ENCODE measurements around the gene CENPV. TPM values are rescaled to one million over a fixed set of nuclear protein-coding genes. Genes with fewer than 3 reads are reported as not detected.

Gene CENPV
- total RNA-seq, 1 experiment from 2014 or later = 64.6 TPM

DNA sequence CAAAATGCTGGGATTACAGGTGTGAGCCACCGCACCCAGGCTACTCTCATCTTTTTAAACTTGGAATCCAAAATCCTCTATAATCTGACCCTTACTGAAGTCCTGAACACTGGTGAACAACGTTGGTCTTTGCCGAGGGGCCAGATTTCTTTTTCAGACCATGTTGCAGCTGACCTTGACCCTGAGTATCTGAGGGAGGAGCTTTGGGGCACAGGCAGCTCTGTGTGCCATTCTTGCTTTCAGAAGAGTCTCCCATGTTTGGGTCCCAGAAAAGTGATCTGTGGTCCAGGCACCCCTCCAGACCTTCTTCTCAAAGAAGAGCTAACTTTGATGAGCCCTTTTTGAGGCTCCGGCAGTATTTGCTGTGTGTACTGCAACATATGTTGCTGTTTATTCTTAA, 50.4 kb downstream of the CENPV start:
- Histone ChIP-seq H3K27ac (ENCODE audit: low read length) (peak overlapping the region; percentile 7; the same call in 1 of the 2 replicates), H3K36me3 (ENCODE audit: control insufficient read depth, insufficient read depth, low read length) (no peaks in the 10 kb centered on the region), H3K27me3 (ENCODE audit: control insufficient read depth, insufficient read depth, low read length) (no peaks in the 10 kb centered on the region), H3K4me3 (ENCODE audit: low read depth in 2 of 2, low read length in 2 of 2) (no peak overlapping the region), H3K9me3 (ENCODE audit: control insufficient read depth, insufficient read depth, low read depth, low read length) (no peaks in the 10 kb centered on the region), H3K4me1 (ENCODE audit: control insufficient read depth, insufficient read depth, low read length) (peaks cover 4% of the 10 kb centered on the region; the same call in 1 of the 2 replicates)
- no peak for TF ChIP-seq POLR2AphosphoS5 (IDR thresholded peaks at IDR 0.05; ENCODE audit: low read depth, low read length)
- no peak for TF ChIP-seq SIN3A (IDR thresholded peaks at IDR 0.05; ENCODE audit: borderline replicate concordance, insufficient read depth, low read depth, low read length)
- TF ChIP-seq, protein P1, sequence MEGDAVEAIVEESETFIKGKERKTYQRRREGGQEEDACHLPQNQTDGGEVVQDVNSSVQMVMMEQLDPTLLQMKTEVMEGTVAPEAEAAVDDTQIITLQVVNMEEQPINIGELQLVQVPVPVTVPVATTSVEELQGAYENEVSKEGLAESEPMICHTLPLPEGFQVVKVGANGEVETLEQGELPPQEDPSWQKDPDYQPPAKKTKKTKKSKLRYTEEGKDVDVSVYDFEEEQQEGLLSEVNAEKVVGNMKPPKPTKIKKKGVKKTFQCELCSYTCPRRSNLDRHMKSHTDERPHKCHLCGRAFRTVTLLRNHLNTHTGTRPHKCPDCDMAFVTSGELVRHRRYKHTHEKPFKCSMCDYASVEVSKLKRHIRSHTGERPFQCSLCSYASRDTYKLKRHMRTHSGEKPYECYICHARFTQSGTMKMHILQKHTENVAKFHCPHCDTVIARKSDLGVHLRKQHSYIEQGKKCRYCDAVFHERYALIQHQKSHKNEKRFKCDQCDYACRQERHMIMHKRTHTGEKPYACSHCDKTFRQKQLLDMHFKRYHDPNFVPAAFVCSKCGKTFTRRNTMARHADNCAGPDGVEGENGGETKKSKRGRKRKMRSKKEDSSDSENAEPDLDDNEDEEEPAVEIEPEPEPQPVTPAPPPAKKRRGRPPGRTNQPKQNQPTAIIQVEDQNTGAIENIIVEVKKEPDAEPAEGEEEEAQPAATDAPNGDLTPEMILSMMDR (IDR thresholded peaks at IDR 0.05) = no peak
- TF ChIP-seq REST (IDR thresholded peaks at IDR 0.05; ENCODE audit: insufficient read depth in 1 of 2, low read depth in 2 of 2, low read length in 1 of 2) = no peak
- no peak for TF ChIP-seq TCF7L2 (IDR thresholded peaks at IDR 0.05; ENCODE audit: low read depth, low read length)
- POLR2A ChIA-PET = interaction anchor here (0.5 kb wide), 1 partner anchor 108 kb away, joined by 5 read pairs; no protein-coding TSS in a partner anchor
- intact Hi-C loops (cut with micrococcal nuclease; ENCODE audit: unreplicated experiment) (no loop called here), in situ Hi-C loops (cut with HindIII; ENCODE audit: low pct_unique_long_range_greater_than_20kb, low sequenced_read_pairs) (no loop called here)
- CTCF ChIA-PET = interaction anchor here (0.6 kb wide), 1 partner anchor 18 kb away, joined by 3 read pairs; no protein-coding TSS in a partner anchor
- ATAC-seq (no peak), DNase-seq (ENCODE audit: low read depth, low spot score) (no peak)
- BruUV-seq (replicated peaks) = no TSS peak

DNA sequence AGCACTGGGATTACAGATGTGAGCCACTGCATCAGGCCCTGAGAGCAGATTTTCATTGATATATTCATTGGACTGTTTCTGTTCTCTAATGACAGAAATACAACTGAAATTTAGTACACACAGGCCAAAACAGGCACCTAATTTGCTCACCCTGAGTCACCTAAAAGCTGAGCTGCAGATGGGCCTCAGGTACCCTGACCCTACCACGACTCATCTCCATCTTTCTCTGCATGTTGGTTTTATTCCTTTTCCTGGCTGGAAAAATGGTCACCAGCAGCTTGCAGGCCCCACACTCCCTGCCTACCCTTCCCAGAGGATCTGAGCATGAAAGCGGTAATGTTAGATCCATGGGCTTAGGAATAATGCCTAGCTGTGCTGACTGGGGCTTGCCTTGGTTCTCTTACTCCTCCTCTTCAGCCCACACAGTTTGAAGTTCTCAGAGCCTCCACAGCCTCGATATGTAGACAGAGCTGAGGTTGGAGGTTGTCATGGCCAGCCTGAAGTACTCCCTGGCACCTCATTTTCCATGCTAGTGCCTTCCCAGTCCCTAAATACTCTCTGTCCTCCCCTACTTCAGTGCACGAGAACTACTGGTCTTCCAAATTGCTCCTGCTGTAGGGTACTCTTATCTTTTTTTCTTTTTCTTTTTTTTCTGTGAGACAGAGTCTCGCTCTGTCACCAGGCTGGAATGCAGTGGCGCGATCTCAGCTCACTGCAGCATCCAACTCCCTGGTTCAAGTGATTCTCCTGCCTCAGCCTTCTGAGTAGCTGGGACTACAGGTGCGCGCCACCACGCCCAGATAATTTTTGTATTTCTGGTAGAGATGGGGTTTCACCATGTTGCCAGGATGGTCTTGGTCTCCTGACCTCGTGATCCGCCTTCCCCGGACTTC, 51.1 kb downstream of the CENPV start:
- H3K27ac ChIP-seq (ENCODE audit: low read length) = no peak overlapping the region
- no peaks in the 10 kb centered on the region for H3K27me3 ChIP-seq (ENCODE audit: control insufficient read depth, insufficient read depth, low read length)
- in situ Hi-C loops (cut with HindIII; ENCODE audit: low pct_unique_long_range_greater_than_20kb, low sequenced_read_pairs) = no loop called here
- intact Hi-C loops (cut with micrococcal nuclease; ENCODE audit: unreplicated experiment) = no loop called here
- H3K4me3 ChIP-seq (ENCODE audit: low read depth in 2 of 2, low read length in 2 of 2) = no peak overlapping the region
- ChIA-PET CTCF (interaction anchor here (0.6 kb wide), 1 partner anchor 19 kb away, joined by 3 read pairs; no protein-coding TSS in a partner anchor), POLR2A (interaction anchor here (0.6 to 0.7 kb wide), 2 partner anchors 47 to 75 kb away, joined by 3 to 6 read pairs; no protein-coding TSS in a partner anchor)
- peaks cover 10% of the 10 kb centered on the region for H3K4me1 ChIP-seq (ENCODE audit: control insufficient read depth, insufficient read depth, low read length)
- ATAC-seq (no peak), DNase-seq (ENCODE audit: low read depth, low spot score) (no peak)
- no peak for TF ChIP-seq POLR2AphosphoS5 (IDR thresholded peaks at IDR 0.05; ENCODE audit: low read depth, low read length)
- TF ChIP-seq TCF7L2 (IDR thresholded peaks at IDR 0.05; ENCODE audit: low read depth, low read length) = no peak
- TF ChIP-seq REST (IDR thresholded peaks at IDR 0.05; ENCODE audit: insufficient read depth in 1 of 2, low read depth in 2 of 2, low read length in 1 of 2) = no peak
- TF ChIP-seq, protein P1 (IDR thresholded peaks at IDR 0.05) = no peak
- no peak for TF ChIP-seq SIN3A (IDR thresholded peaks at IDR 0.05; ENCODE audit: borderline replicate concordance, insufficient read depth, low read depth, low read length)
- no peaks in the 10 kb centered on the region for H3K9me3 ChIP-seq (ENCODE audit: control insufficient read depth, insufficient read depth, low read depth, low read length)
- H3K36me3 ChIP-seq (ENCODE audit: control insufficient read depth, insufficient read depth, low read length) = no peaks in the 10 kb centered on the region
- no TSS peak for BruUV-seq (replicated peaks)

All from Panc1 (cell line).